T47D (cell line): Measurements from ENCODE around the gene STARD3.
A peak's percentile ranks its signal among the peaks of the same experiment; 100 is the strongest.
"Not testable (repeated sequence)": the region's sequence is repeated elsewhere in the genome, so short reads cannot be mapped to it uniquely, and the experiment has no call there.

Source experiments
- DNase-seq, 2 experiments: peaks; one replicate each; pipeline versions ENCODE4 v3.0.0 to v3.0.0-alpha.2; 2011 to 2012; ENCODE audit warnings: low read depth in 1 of 2, low spot score in 1 of 2
- JUND ChIP-seq: IDR thresholded peaks from 2 replicates; pipeline ENCODE4 v1.6.1; 2012; ENCODE audit warnings: low read depth
- in situ Hi-C: cut with HindIII; loops from 2 replicates; pipeline ENCODE4 v1.10.0; 2016; ENCODE audit warnings: low sequenced_read_pairs, low pct_unique_long_range_greater_than_20kb

STARD3 gene

GRCh38 chr17:39636927-39637736 lies at the start of gene STARD3:
STARD3 (plus strand) TSS chr17:39637144; CDS start chr17:39653532, 16,388 bp downstream.
- DNase-seq, result peak; percentile 91 to 95
- TF ChIP-seq JUND, result no peak
- in situ Hi-C loops, result no loop called here

GRCh38 chr17:39590180-39590579 lies 46.8 kb upstream of the STARD3 start:
- in situ Hi-C loops, result not testable (repeated sequence)

GRCh38 chr17:39591958-39592954 lies 44.7 kb upstream of the STARD3 start:
- in situ Hi-C loops, result no loop called here
- TF ChIP-seq JUND, result no peak

More at GRCh38 chr17:39590180-39590579, 46.8 kb upstream of the STARD3 start:
- DNase-seq, result not testable (repeated sequence)

GRCh38 chr17:39593371-39593770 lies 43.6 kb upstream of the STARD3 start:
- no peak for DNase-seq
- in situ Hi-C loops, result no loop called here
- no peak for TF ChIP-seq JUND

More at GRCh38 chr17:39591958-39592954, 44.7 kb upstream of the STARD3 start:
- peak; percentile 88 to 93 for DNase-seq

- in situ Hi-C loops, result no loop called here
- no peak for TF ChIP-seq JUND
- no peak for DNase-seq
Observed at GRCh38 chr17:39595294-39595693, 41.6 kb upstream of the STARD3 start.

GRCh38 chr17:39595928-39596510 lies 40.9 kb upstream of the STARD3 start:
- no peak for DNase-seq
- no peak for TF ChIP-seq JUND
- in situ Hi-C loops, result no loop called here

GRCh38 chr17:39596543-39597267 lies 40.2 kb upstream of the STARD3 start:
- DNase-seq, result no peak
- in situ Hi-C loops, result no loop called here
- no peak for TF ChIP-seq JUND

GRCh38 chr17:39597372-39598046 lies 39.4 kb upstream of the STARD3 start:
- no peak for DNase-seq
- no peak for TF ChIP-seq JUND
- in situ Hi-C loops, result no loop called here

GRCh38 chr17:39598047-39598481 lies 38.9 kb upstream of the STARD3 start:
- in situ Hi-C loops, result no loop called here
- DNase-seq, result no peak
- no peak for TF ChIP-seq JUND

GRCh38 chr17:39598630-39599003 lies 38.3 kb upstream of the STARD3 start:
- no peak for TF ChIP-seq JUND
- DNase-seq, result no peak
- in situ Hi-C loops, result no loop called here

GRCh38 chr17:39599004-39599664 lies 37.8 kb upstream of the STARD3 start:
- no peak for TF ChIP-seq JUND
- in situ Hi-C loops, result no loop called here
- DNase-seq, result no peak
